ENCODE data around the gene TREM2.

TREM2 gene

DNA sequence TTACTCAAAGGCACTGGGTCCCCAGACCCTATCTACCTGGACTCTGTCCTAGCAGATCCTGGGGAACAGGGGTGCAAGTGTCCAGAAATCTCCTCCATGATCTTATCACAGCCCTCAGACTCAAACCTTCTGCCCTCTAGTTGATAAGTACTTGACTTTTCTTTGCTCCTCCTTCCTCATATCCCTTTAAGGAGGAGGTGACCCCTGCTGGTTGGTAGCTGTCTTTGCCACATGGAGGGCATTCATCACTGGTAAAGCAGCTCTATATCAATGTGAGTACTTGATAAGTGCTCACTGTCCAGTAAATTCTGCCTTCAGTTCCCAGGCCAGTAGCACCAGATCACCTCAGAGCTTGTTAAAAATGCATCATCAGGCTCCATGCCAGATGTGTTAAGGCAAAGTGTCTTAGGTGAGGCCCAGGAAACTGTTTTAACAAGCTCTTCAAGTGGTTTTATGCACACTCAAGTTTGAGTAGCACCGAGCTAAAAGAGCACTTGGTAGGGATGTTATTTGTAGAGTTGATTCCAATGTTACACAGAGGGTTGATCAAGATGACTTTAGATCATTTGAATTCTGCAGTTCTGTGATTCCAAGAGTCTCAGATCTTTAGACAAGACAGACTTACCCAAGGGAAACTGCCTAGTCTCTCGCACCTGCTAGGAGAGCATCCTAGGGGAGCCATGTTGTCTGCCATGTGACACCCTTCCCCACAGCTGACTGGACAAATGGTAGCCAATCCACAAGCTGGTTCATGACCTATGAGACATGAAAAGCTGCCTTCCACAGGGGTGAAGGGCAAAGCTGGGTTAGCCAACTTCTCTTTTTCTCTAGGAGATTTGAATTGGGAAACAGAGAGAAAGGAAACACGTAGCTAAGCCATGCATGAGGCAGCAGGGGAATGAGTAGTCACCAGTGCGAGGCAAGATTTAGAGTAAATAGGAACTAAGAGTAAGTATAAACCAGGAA is 19.4 kb upstream of the TREM2 start:
- peak; percentile 55 for DNase-seq (ENCODE audit: low read depth)

DNA sequence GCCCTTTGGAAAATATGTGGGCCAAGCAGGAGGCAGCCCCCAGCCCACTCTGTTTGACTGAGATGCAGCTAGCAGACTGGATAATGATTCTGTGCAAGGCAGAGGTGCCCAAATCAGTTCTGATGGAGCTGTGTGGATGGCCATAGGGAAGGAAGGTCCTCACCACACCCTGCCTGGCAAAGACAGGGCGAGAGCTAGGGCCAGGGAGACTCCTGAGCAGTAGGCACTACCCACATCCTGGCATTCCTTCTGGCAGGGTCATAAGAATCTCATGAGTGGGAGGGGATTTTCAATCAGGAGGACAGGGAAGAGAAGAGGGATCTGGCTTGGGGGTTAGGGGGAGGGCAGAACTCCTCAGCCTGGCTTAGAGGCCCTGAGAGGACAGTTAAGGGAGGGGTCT is 18.6 kb upstream of the TREM2 start:
- DNase-seq (ENCODE audit: low read depth), result no peak

DNA sequence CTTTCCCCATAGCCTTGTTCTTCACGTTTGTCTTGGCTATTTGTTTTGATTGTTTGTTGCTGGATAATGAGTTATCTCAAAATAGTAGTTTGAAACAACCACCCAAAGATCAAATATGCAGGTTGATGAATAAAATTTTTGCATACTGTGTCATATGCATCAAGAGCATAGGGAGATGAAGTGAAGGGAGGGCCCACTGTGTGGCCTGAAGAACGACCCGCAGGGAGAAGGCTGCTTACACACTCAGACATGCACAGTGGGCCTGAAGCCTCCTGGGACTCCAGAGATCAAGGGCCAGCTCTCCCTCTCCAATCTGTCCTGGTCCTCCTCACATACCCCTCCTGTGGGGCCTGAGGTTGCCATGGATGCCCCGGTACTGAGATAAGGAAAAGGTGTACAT is 16.2 kb upstream of the TREM2 start:
- DNase-seq (ENCODE audit: low read depth), result no peak

DNA sequence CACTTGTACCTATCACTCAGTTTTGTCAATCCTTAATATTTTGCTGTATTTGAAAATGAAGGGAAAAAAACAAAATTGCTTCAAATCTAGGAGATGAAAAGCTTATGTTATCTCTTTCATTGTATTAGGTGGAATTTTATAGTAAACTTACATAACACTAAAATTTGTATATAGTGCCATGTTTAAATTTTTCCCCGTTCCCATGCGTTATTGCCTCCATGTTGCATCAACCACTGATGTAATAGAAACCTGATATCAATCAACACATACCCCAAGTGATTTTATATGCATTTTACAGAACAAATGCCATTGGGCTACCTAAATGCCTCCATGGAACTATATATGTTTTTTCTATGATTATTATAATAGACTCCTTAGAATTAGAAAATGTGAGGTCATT is 14.8 kb upstream of the TREM2 start:
- no peak for DNase-seq (ENCODE audit: low read depth)

DNA sequence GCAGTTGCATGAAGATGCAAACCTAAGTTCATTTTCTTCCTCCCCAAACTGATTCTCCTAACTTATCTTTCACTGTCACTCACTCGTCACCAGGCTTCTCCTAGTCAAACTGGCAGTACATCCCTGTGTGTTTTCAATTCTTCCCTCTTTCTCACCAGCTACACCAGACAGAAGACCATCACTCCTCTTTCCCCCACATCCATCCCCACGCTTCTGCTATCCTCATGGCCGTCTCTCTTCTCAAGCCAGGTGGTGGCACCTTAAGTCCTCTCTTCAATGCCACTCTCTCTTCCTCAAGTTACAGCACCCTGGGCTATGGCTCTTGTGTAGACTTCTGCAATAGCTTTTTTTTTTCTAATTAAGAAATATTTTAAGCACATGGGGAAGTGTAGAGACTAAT is 14.4 kb upstream of the TREM2 start:
- DNase-seq (ENCODE audit: low read depth), result no peak

DNA sequence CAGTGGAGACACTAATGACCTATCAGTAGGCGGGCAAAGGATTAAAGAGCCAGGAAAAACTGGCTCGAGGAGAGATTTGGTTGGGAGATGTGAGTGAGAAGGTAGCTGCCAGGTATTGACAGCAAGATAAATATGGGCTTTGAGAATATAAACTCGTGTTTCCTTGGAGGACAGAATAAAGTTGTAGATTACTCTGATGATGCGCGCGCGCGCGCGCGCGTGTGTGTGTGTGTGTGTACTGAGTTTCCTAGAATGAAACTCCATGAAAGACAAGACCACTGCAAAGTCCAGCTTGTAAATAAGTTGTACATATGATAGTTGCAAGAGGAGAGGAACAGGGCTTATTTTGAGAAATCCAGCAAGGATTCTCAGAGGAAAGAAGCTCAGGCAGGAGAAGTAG is 13.3 kb upstream of the TREM2 start:
- DNase-seq (ENCODE audit: low read depth), result no peak

DNA sequence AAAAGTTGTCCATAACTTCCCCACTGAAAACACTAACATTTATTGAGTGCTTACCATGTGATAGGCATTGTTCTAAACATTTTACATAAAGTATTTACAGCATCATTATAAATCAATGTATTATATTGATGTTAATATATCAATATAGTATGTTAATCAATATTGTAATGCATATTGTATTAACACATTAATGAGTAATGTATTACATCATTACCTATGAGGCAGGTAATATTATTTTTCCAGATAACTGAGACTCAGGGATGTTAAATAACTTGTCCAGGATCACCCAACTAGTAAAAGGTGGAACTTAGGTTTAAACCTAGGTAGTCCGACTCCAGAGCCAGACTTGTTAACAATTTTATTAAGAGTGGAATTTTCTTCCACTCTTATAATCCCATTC is 12.2 kb upstream of the TREM2 start:
- DNase-seq (ENCODE audit: low read depth), result no peak

DNA sequence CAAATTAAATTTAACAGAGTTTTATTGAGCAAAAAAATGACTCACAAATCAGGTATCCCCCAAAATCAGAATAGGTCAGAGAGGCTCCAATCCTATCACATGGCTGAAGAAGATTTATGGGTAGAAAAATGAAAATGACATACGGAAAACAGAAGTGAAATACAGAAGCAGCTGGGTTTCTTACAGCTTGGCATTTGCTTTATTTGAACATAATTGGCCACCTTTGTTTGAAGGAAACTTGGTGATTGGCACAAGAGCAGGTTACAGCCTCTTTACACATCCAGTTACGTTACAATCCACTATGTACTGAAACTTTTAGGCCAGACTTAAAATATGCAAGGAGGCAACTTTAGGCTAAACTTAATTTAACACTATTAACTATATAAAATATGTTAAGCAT is 11.7 kb upstream of the TREM2 start:
- no peak for DNase-seq (ENCODE audit: low read depth)

DNA sequence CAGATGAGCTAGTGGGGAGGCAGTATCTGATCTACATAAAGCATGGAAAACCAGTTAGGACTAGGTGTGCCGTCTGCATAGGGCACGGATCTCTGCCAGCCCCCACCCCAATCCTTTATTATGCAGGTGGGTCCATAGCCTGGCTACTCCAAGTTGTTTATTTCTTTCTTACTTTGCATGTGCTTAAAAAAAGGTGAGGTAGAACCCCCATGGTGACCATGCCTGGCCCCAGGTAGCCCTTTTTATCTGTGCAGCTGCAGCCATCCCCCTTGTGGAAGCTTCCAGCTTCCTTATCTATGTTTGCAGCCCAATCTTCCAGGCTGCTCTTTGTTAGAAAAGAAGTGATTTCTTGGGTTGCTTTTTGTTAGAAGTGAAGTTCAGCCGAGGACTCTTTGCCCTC is 9.0 kb upstream of the TREM2 start:
- no peak for DNase-seq (ENCODE audit: low read depth)

DNA sequence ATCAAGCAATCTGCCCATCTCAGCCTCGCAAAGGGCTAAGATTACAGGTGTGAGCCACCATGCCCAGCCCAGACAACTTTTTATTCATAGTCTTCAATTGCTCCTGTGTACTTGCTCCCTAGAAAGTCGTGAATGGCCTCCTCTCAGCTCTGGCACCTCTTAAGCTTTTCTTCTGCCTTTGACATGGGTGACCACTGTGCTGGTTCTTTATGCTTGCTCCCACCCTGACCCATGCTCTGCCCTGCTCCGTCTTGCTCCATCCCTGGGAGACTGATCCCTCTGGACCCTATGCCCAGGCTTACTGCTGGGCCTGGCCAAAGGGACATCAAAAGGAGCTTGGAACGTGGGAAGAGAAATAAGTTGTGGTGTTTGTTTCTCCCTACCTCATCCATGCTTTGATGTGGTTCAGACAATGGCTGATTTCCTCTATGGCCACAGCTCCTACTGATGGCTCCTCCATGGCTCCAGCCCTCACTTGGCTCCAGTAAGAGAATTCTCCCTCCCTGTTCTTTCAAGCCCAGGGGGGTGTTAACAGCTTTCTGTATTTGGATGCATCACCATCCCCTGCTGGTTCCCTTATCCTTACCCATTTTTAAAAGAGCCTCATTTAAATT is 7.7 kb upstream of the TREM2 start:
- no peak for DNase-seq (ENCODE audit: low read depth)

DNA sequence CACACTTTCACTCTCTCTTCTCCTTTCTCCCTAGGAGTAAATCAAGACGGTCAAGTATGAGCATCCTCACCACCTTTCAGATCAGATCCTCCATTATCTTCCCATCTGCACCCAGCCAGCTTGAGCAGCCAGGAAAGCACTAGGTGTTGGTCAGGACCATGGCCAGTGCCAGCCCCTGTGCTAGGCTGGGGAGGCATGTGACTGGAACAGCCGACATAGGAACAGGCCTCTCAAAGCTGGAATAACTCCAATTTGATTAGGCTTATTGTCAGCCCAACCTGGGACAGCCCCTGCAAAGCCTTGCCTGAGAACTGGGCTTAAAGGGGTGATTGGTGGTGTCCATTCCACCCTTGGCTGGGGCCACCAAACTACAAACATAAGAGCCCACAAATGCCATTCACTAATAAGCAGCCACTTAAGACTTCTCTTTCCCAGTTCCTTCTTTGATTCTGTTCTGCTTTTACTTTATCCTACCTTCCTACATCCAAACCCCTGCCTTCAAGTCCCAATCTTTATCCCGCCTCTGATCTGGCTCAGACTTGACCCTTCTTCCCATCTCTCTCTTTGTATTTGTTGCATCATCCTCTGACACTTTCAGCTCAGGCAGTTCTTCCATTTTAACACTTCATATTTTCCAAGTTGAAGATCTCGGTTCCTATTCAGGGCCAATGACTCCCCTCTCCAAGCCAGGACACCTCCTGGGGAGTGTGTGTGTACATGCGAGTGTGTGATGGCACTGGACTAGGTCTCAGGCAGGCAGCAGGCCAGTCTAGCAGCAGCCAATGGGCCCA is 4.5 kb upstream of the TREM2 start:
- DNase-seq (ENCODE audit: low read depth), result no peak

DNA sequence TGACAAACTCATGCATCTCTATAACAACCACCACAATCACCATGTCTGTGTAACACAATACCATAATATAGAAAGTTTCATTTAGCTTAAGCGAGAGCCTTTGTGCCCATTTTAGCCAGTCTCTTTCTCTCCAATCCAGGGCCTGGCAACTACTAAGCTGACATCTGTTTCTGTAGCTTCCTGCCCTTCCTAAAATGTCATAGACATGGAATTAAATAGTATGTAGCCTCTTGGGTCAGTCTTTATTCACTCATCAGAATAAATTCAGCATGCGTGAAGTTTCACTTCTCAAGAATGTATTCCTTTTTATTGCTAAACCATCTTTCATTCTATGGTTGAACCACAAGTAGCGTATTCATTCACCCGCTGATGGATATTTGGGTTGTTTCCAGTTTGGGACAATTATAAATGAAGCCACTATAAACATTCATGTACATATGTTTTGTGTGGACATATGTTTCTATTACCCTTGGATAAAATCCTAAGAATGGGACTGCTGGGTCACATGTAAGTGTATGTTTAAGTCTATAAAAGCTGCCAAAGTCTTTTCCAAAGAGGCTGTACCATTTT is 1.7 kb upstream of the TREM2 start:
- no peak for DNase-seq (ENCODE audit: low read depth)

DNA sequence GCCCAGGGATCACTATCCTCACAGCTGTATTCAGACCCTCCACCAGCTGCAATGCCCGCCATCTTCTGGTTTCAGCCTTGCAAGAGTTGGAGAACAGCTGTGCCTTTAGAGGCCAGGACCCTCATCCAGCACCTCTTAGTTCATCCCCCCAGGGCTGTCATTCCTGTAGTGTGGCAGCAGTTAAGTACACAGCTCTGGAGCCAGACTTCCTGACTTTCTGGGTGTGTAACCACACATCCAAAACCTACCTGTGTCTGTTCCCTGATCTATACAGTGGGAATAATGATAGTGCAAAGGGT is 452 bp upstream of the TREM2 start:
- no peak for DNase-seq (ENCODE audit: low read depth)

DNA sequence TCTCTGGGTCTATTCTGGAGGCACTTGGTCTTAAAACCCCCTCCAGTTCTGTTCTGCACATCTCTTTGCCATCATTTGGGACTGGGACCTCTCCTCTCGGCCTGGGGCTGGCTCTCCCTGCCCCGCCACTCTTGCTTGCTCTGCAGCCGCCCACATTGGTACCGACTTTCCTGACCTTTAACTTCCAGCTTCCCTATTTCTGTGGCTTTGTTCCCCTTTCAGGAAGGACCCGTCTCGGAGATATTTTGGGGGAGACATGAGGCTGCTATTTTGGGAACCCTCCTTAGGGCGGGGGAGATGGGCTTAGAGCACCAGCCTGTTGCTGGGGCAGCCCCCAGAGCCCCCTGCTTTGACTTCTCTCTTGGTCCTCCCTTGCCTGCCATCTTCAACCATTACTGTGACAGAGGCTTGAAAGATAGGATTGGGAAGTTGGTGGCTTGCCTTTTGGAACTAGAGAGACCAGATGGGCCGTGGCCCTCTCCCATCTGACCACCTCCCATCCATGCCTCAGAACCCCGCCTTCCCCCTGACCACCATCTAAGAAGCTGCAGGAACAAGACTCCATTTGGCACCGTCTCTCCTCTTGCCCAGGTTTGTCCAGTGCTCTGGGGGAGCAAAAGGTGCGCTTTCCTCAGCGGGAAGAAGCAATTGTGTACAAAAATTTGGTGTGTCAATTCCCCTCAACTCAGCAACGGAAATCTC is 914 bp downstream of the TREM2 start:
- no peak for DNase-seq (ENCODE audit: low read depth)

DNA sequence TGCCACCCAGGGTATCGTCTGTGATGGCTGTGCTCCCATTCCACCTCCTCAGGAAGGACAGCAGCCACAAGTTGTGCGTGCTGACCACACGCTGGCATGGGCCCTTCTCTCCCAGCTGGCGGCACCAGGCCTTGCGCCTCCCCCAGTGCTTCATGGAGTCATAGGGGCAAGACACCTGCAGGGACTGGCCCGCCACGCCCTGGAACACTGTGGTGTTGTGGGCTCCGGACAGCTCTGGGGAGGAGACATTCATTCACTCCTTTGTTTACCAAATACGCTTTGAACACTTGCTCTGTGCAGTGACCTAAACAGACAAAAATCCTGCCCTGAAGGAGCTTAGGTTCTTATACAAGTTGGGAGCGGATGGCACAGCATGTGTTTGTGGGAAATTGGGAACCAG is 1.5 kb downstream of the TREM2 start:
- DNase-seq (ENCODE audit: low read depth), result no peak

DNA sequence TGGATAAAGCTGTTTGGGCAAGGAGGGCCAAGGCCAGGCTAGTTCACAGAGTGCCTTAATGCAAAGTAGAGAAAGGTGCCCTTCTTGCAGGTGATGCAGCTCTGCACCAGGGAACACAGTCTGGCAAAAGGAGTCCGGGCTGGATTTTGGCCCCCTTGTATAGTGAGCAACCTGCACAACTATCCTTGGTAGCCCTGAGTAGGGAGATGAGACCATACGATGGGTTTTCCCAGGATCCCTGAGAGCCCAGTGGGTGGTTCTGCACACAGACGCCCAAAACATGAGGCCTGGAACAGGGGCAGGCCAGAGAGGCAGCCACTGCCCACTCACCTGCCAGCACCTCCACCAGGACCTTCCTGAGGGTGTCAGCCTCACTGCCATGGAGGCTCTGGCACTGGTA is 2.0 kb downstream of the TREM2 start:
- DNase-seq (ENCODE audit: low read depth), result no peak

DNA sequence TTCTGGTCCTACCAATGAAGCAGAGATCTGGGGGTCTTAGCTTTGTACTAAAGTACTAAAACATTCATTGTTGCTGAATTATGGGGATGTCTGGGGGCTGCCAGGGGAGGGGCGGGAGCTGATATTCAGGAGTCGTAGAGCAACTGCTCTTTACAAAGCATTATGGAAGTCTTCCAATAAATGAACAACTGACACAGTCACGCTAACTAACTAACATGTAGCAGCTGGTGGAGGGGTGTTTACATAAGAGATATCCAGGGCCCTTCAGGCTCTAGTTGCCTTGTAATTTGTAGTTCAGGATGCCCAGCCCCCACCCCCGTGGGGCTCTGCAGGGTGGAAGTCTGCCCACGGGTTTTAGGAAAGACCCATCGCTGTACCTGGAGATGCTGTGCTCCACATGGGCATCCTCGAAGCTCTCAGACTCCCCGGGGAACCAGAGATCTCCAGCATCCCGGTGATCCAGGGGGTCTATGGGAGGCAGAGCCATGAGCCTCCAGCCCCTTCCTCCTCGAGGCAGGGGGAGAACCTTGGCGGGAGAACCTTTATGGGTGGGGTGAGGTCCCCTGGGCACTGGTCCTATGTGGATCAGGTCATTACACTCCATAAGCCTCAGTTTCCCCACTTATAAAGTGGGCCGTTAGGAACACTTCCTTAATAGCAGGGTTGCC is 3.4 kb downstream of the TREM2 start:
- DNase-seq (ENCODE audit: low read depth), result no peak

DNA sequence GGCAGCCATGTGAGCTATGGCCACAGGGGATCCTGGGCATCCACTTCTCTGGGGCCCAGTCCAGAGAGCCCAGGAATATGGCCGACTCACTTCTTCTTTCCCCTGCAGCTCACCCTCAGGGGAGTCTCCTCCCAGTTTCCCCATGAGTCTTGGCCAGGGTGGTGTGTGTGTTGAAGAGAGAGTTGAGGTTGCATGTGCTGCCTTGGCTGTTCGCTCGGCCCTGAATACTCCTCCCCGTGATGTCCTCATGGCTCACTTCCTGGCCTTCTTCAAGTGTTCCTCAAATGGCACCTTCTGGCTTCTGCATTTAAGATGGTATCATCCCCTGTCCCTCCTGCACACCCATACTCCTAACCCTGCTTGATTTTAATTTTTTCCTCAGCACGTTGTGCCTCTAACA is 5.6 kb downstream of the TREM2 start:
- DNase-seq (ENCODE audit: low read depth), result no peak

DNA sequence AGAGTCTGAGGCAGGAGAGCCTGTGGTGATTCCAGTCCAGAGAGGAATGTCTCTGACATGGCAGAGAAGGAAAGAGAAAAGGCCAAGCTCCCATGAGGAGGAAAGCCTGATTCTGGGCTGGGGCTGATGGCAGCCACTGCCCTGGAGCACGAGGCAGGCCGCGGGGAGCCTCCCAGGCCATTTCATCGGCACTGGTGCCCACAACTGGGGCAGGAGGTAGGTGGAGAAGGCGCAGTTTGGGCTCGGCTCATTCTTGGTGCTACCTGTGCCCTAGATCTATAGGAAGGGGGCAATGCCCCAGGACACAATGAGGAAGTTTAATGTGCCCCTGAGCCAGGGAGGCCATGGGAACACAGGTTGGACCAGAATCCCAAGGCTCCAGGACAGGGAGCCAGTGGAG is 6.1 kb downstream of the TREM2 start:
- no peak for DNase-seq (ENCODE audit: low read depth)

DNA sequence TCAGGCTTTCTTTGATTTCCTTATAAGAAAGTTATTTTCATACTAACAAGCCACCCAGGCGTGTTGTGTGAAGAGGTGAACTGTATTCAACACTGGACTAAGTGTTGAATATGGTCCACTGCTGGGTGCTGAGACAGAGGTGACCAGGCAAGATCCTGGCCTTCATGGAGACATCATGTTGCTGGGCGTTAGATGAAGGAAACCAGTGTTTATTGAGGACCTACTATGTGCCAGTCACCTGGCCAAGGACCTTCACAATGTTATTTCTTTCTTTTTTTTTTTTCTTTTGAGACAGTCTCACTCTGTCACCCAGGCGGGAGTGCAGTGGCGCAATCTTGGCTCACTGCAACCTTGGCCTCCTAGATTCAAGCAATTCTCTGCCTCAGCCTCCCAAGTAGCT is 6.9 kb downstream of the TREM2 start:
- no peak for DNase-seq (ENCODE audit: low read depth)

DNA sequence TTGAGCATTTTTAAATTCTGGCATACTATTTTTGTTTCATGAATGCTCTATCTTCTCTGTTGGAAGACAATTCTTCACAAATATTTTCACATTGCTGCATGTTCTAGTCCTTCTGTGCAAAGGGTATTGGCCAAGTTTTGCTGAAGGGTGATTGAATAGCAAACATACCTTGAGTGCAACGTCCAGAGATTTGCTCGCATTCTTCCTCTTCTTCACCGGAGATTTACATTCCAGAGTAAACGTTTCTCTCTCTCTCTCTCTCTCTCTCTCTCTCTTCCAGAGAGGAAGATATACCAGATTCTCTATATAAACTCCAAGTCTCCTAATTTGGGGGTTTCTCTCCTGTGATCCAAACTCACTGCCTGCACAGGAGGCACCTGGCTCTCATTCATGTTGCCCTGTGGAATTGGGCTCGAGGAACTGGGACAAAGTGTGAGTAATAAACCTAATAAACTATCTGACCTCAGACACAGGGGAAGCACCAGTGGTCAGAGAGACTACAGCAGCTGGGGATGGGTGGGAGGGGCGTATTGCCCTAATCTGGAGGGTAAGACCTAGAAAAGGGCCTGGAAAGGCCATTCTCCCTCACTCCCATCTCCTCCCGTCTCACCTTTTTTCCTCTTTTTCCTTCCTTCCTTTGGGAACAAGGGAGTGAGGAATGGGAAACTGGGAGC is 7.6 kb downstream of the TREM2 start:
- DNase-seq (ENCODE audit: low read depth), result no peak
